Panc1 (cell line): ENCODE measurements around the gene FLYWCH1. TPM values are rescaled to one million over a fixed set of nuclear protein-coding genes. Genes with fewer than 3 reads are reported as not detected.
A peak's percentile ranks its signal among the peaks of the same experiment; 100 is the strongest.

ENCODE experiments used
- ATAC-seq: fragments of 200-7000 bp; cut with Tn5 transposase; 2 replicates; pipeline ENCODE4 v1.9.1; 2020; ENCODE audit warnings: mild to moderate bottlenecking, moderate library complexity
- BruUV-seq: library from RNA; stranded (reverse); fragments of 400-500 nt; replicated peaks from 2 replicates; lab custom pipeline; 2021; lab: Mats Ljungman, UMichigan
- CTCF ChIA-PET: fragments of 300-600 bp; sonication (Branson Sonifier 250); formaldehyde crosslinking; loops from one replicate; lab custom pipeline; 2022; ENCODE audit warnings: antibody characterized with exemption; lab: Charles Lee
- POLR2A ChIA-PET: fragments of 300-600 bp; sonication (Branson Sonifier 250); formaldehyde crosslinking; loops from one replicate; lab custom pipeline; 2022; ENCODE audit warnings: antibody characterized with exemption; lab: Charles Lee
- DNase-seq: peaks from one replicate; pipeline ENCODE4 v3.0.0-alpha.2; 2010; ENCODE audit warnings: low read depth, low spot score
- H3K27ac ChIP-seq: 2 replicates; pipeline ENCODE4 v1.5.1; 2011; ENCODE audit warnings: mild to moderate bottlenecking, low read length, inconsistent platforms
- H3K27me3 ChIP-seq: fragments of 200-500 bp; sonication (Bioruptor generic); 2 replicates; pipeline ENCODE4 v1.6.0; 2014; ENCODE audit warnings: low read length, inconsistent platforms; ENCODE audit not compliant: control insufficient read depth, insufficient read depth
- H3K36me3 ChIP-seq: fragments of 200-500 bp; sonication (Bioruptor generic); 2 replicates; pipeline ENCODE4 v1.5.1; 2014; ENCODE audit warnings: inconsistent platforms, mild to moderate bottlenecking, low read length, moderate library complexity; ENCODE audit not compliant: control insufficient read depth, insufficient read depth
- H3K4me1 ChIP-seq: 2 replicates; pipeline ENCODE4 v1.5.1; 2011; ENCODE audit warnings: inconsistent platforms, mild to moderate bottlenecking, low read length, moderate library complexity; ENCODE audit not compliant: control insufficient read depth, insufficient read depth
- H3K4me3 ChIP-seq, 2 experiments: 2 replicates each; pipeline ENCODE4 v1.5.1; 2011 to 2012; ENCODE audit warnings: low read depth in 2 of 2, low read length in 2 of 2, mild to moderate bottlenecking in 2 of 2, inconsistent platforms in 1 of 2, moderate library complexity in 1 of 2
- H3K9me3 ChIP-seq: fragments of 200-500 bp; sonication (Bioruptor generic); 2 replicates; pipeline ENCODE4 v1.5.1; 2014; ENCODE audit warnings: low read depth, mild to moderate bottlenecking, inconsistent platforms, low read length, moderate library complexity; ENCODE audit not compliant: control insufficient read depth, insufficient read depth
- POLR2AphosphoS5 ChIP-seq: IDR thresholded peaks from 2 replicates; pipeline ENCODE4 v1.6.1; 2012; ENCODE audit warnings: mild to moderate bottlenecking, low read depth, low read length, moderate library complexity
- SIN3A ChIP-seq: IDR thresholded peaks from 2 replicates; pipeline ENCODE4 v1.6.1; 2012; ENCODE audit warnings: low read depth, mild to moderate bottlenecking, low read length, moderate library complexity, borderline replicate concordance; ENCODE audit not compliant: insufficient read depth
- TCF7L2 ChIP-seq: IDR thresholded peaks from 2 replicates; pipeline ENCODE4 v1.6.1; 2011; ENCODE audit warnings: mild to moderate bottlenecking, low read depth, low read length, inconsistent platforms
- in situ Hi-C: cut with HindIII; loops from 2 replicates; pipeline ENCODE4 v1.10.0; 2016; ENCODE audit warnings: low sequenced_read_pairs, low pct_unique_long_range_greater_than_20kb
- intact Hi-C: fragments of 100-400 bp; cut with micrococcal nuclease; formaldehyde crosslinking; loops from one replicate; pipeline ENCODE4 v1.10.0; 2022; ENCODE audit not compliant: unreplicated experiment
- total RNA-seq: library from RNA; stranded (reverse); gene quantifications from one replicate; pipeline ENCODE4 v1.2.1, GENCODE V29; 2021; ENCODE audit not compliant: unreplicated experiment
- TF ChIP-seq, protein P1 (sequence below): fragments of 450-650 bp; IDR thresholded peaks from 2 replicates; pipeline ENCODE4 v1.5.1; 2017; ENCODE audit warnings: mild to moderate bottlenecking
- TF ChIP-seq, protein P2 (sequence below), 2 experiments: IDR thresholded peaks; 2 replicates each; pipeline ENCODE4 v1.6.1; 2011 to 2012; ENCODE audit warnings: low read depth in 2 of 2, control low read depth in 1 of 2, low read length in 1 of 2, mild to moderate bottlenecking in 1 of 2, moderate library complexity in 1 of 2; ENCODE audit not compliant: insufficient read depth in 1 of 2

Gene FLYWCH1
- total RNA-seq, 1 experiment from 2014 or later = 67.9 TPM

DNA sequence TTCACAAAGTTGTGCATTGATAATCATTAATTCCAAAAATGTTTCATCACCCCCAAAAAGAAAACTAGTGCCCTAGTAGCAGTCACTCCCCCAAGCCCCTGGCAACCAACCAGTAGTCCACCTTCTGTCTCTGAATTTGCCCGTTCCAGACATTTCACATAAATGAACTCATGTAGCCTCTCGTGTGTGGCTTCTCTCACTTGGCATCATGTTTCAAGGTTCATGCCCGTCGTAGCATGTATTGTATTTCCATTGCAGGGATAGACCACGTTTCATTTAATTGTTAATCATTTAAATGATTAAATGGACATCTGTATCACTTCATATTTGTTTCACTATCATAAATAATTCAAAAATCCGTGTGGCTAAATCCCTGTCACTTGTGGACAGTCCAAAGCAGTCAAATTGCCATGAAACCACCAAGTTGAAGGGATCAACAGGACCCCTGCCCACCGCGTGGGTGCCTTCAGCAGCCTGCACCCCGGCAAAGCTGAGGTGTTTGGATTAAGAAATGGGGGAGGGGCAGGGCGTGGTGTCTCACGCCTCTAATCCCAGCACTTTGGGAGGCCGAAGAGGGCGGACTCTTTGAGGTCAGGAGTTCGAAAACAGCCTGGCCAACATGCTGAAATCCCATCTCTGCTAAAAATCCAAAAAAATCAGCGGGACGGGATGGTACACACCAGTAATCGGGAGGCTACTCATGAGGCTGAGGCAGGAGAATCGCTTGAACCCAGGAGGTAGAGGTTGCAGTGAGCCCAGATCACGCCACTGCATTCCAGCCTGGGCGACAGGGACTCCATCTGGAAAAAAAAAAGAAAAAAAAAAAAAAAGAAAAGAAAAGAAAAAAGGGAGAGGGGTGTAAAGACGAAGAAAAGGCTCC, 37.5 kb upstream of the FLYWCH1 start:
- ChIA-PET CTCF (interaction anchor here (0.6 kb wide), 3 partner anchors 31 to 1494 kb away, joined by 6 to 11 read pairs (median 8); no protein-coding TSS in a partner anchor), POLR2A (interaction anchor here (0.6 kb wide), 2 partner anchors 101 to 158 kb away, joined by 3 to 7 read pairs; no protein-coding TSS in a partner anchor)
- Histone ChIP-seq H3K4me1 (peaks cover 16% of the 10 kb centered on the region; the same call in 1 of the 2 replicates), H3K36me3 (no peaks in the 10 kb centered on the region), H3K27me3 (no peaks in the 10 kb centered on the region), H3K9me3 (no peaks in the 10 kb centered on the region), H3K4me3 (peak overlapping the region; percentile 2 to 33; a peak in 2 of 4 replicates), H3K27ac (peak overlapping the region; percentile 44)
- intact Hi-C loops (no loop called here), in situ Hi-C loops (no loop called here)
- TF ChIP-seq, protein P1, sequence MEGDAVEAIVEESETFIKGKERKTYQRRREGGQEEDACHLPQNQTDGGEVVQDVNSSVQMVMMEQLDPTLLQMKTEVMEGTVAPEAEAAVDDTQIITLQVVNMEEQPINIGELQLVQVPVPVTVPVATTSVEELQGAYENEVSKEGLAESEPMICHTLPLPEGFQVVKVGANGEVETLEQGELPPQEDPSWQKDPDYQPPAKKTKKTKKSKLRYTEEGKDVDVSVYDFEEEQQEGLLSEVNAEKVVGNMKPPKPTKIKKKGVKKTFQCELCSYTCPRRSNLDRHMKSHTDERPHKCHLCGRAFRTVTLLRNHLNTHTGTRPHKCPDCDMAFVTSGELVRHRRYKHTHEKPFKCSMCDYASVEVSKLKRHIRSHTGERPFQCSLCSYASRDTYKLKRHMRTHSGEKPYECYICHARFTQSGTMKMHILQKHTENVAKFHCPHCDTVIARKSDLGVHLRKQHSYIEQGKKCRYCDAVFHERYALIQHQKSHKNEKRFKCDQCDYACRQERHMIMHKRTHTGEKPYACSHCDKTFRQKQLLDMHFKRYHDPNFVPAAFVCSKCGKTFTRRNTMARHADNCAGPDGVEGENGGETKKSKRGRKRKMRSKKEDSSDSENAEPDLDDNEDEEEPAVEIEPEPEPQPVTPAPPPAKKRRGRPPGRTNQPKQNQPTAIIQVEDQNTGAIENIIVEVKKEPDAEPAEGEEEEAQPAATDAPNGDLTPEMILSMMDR = 0 out of 2 replicates have a peak, but pooled peaks have one; percentile 44
- TF ChIP-seq SIN3A (no peak), POLR2AphosphoS5 (no peak), TCF7L2 (no peak)
- TF ChIP-seq, protein P2, sequence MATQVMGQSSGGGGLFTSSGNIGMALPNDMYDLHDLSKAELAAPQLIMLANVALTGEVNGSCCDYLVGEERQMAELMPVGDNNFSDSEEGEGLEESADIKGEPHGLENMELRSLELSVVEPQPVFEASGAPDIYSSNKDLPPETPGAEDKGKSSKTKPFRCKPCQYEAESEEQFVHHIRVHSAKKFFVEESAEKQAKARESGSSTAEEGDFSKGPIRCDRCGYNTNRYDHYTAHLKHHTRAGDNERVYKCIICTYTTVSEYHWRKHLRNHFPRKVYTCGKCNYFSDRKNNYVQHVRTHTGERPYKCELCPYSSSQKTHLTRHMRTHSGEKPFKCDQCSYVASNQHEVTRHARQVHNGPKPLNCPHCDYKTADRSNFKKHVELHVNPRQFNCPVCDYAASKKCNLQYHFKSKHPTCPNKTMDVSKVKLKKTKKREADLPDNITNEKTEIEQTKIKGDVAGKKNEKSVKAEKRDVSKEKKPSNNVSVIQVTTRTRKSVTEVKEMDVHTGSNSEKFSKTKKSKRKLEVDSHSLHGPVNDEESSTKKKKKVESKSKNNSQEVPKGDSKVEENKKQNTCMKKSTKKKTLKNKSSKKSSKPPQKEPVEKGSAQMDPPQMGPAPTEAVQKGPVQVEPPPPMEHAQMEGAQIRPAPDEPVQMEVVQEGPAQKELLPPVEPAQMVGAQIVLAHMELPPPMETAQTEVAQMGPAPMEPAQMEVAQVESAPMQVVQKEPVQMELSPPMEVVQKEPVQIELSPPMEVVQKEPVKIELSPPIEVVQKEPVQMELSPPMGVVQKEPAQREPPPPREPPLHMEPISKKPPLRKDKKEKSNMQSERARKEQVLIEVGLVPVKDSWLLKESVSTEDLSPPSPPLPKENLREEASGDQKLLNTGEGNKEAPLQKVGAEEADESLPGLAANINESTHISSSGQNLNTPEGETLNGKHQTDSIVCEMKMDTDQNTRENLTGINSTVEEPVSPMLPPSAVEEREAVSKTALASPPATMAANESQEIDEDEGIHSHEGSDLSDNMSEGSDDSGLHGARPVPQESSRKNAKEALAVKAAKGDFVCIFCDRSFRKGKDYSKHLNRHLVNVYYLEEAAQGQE (IDR thresholded peaks at IDR 0.05; ENCODE audit: insufficient read depth in 1 of 2, low read depth in 2 of 2, low read length in 1 of 2) = no peak
- no peak; the same call in 1 of the 2 replicates for ATAC-seq
- no TSS peak for BruUV-seq
- no peak for DNase-seq

DNA sequence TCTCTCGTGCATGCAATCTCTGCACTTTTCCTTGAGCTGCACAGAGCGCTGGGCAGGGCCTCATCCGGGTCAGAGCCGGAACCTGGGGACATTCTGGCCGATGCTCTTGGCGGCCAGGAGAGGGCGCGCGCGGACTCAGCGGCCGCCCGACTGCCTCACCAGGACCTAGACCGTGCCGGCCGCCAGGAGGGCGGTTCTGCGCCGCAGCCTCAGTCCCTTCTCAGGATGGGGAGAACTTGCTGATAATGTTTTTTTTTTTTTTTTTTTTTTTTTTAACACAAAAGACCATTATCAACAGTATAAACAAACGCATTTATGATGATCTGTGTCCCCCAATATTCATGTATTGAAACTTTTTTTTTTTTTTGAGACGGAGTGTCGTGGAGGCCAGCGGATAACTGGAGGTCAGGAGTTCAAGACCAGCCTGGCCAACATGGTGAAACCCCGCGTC, 36.8 kb upstream of the FLYWCH1 start:
- Histone ChIP-seq H3K27ac (no peak overlapping the region; the same call in 1 of the 2 replicates), H3K4me3 (peak overlapping the region in 1 of 2 experiments; percentile 33; a peak in 1 of 4 replicates), H3K36me3 (no peaks in the 10 kb centered on the region), H3K27me3 (no peaks in the 10 kb centered on the region), H3K4me1 (peaks cover 11% of the 10 kb centered on the region; the same call in 1 of the 2 replicates), H3K9me3 (peaks cover 5% of the 10 kb centered on the region; the same call in 1 of the 2 replicates)
- peak; percentile 32; the same call in 1 of the 2 replicates for TF ChIP-seq POLR2AphosphoS5
- TF ChIP-seq, protein P1 = peak; percentile 99
- TF ChIP-seq, protein P2 (IDR thresholded peaks at IDR 0.05; ENCODE audit: insufficient read depth in 1 of 2, low read depth in 2 of 2, low read length in 1 of 2) = no peak
- ATAC-seq (peak; percentile 99), DNase-seq (no peak)
- ChIA-PET CTCF (interaction anchor here (0.5 to 0.6 kb wide), 4 partner anchors 31 to 1494 kb away, joined by 3 to 11 read pairs (median 7); no protein-coding TSS in a partner anchor), POLR2A (interaction anchor here (0.6 kb wide), 2 partner anchors 101 to 158 kb away, joined by 3 to 7 read pairs; no protein-coding TSS in a partner anchor)
- in situ Hi-C loops = no loop called here
- intact Hi-C loops = no loop called here
- no TSS peak for BruUV-seq
